ENCODE data around the gene ANKRD11. TPM values are rescaled to one million over a fixed set of nuclear protein-coding genes. Genes with fewer than 3 reads are reported as not detected.
"Not testable (repeated sequence)": the region's sequence is repeated elsewhere in the genome, so short reads cannot be mapped to it uniquely, and the experiment has no call there.

ANKRD11 gene
- total RNA-seq, 1 donor from 2014 or later = 178 TPM

DNA sequence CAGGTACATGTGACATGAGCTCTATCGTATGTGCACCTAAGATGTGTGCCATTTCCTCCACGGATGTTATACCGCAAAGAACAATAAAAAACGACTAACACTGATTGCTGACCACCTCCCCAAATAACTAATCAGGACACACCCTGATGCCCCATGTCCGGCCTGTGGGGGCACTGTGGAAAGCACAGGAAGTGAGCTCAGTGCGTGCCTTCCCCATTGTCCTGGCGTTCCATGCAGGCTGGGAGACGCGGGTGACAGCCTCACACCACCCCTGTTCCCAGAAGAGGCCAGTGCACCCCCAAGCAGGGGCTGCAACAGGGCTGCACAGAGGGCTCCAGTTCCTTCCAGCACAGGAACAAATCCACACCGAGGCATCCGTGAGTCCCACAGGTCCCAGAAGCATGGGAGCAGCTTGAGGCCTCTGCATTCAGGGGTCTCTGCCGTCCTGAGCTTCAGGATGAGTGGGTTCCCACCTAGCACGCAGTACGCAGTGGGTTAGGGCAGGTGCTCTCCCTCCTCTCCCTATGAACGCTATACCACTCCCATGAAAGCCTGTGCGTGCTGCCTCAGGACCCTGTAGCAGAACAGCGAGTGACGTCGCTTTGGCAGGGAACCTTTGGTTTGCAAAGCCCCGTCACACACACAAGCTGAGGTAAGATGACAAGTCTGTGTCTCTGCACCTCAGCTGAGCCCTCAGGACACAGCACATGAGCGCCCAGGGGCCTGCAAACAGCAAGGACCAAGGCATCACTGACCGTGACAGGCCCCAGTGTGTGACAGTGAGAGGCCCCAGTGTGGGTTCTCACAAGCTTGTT is 155.2 kb downstream of the ANKRD11 start:
- Mint-ChIP-seq H3K36me3 (ENCODE audit: insufficient read depth) (no peaks in the 10 kb centered on the region), H3K4me1 (ENCODE audit: low read depth) (peaks cover 20% of the 10 kb centered on the region), H3K27ac (peak overlapping the region; percentile 38), H3K9me3 (ENCODE audit: low read depth) (no peaks in the 10 kb centered on the region), H3K27me3 (no peaks in the 10 kb centered on the region), H3K4me3 (ENCODE audit: low read depth) (no peak overlapping the region)
- no peak for DNase-seq (ENCODE audit: low spot score, unreplicated experiment)
- no peak for TF ChIP-seq CTCF (IDR thresholded peaks at IDR 0.05; ENCODE audit: unreplicated experiment)

DNA sequence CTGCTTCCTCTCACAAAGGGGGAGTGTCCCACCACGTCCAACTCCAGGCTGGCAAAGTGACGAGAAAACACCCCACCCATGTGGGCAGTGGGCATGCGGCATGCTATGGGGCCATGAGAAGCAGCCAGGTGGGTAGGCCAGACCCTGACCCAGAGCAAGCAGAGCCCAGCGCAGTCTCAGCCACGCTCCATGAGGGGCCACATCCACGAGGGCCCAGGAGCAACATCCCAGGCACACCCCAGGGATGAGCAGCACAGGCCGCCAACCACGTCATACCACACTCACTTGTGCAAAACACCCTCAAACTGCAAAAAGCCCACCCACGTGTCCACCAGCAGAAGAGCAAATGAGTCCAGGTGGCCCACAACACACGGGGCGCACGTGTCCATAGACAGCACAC is 155.9 kb downstream of the ANKRD11 start:
- Mint-ChIP-seq H3K27ac (peak overlapping the region; percentile 38), H3K9me3 (ENCODE audit: low read depth) (no peaks in the 10 kb centered on the region), H3K36me3 (ENCODE audit: insufficient read depth) (no peaks in the 10 kb centered on the region), H3K4me3 (ENCODE audit: low read depth) (no peak overlapping the region), H3K27me3 (no peaks in the 10 kb centered on the region), H3K4me1 (ENCODE audit: low read depth) (peaks cover 23% of the 10 kb centered on the region)
- DNase-seq (ENCODE audit: low spot score, unreplicated experiment) = no peak
- TF ChIP-seq CTCF (IDR thresholded peaks at IDR 0.05; ENCODE audit: unreplicated experiment) = no peak

GRCh38 chr16:89334050-89334449 is 156.3 kb downstream of the ANKRD11 start:
- no peak overlapping the region for H3K4me3 Mint-ChIP-seq (ENCODE audit: low read depth)
- H3K27ac Mint-ChIP-seq = peak overlapping the region; percentile 35
- H3K27me3 Mint-ChIP-seq = no peaks in the 10 kb centered on the region
- DNase-seq (ENCODE audit: low spot score, unreplicated experiment) = no peak
- H3K36me3 Mint-ChIP-seq (ENCODE audit: insufficient read depth) = peaks cover 1% of the 10 kb centered on the region
- TF ChIP-seq CTCF (IDR thresholded peaks at IDR 0.05; ENCODE audit: unreplicated experiment) = no peak
- peaks cover 23% of the 10 kb centered on the region for H3K4me1 Mint-ChIP-seq (ENCODE audit: low read depth)
- no peaks in the 10 kb centered on the region for H3K9me3 Mint-ChIP-seq (ENCODE audit: low read depth)

GRCh38 chr16:89333401-89334001 is 156.9 kb downstream of the ANKRD11 start:
- peak; percentile 34 for TF ChIP-seq CTCF (IDR thresholded peaks at IDR 0.05; ENCODE audit: unreplicated experiment)
- not testable (repeated sequence) for H3K4me3 Mint-ChIP-seq (ENCODE audit: low read depth); H3K27me3 Mint-ChIP-seq; H3K9me3 Mint-ChIP-seq (ENCODE audit: low read depth); DNase-seq (ENCODE audit: low spot score, unreplicated experiment); H3K36me3 Mint-ChIP-seq (ENCODE audit: insufficient read depth)
- Mint-ChIP-seq H3K4me1 (ENCODE audit: low read depth) (peaks cover 19% of the 10 kb centered on the region), H3K27ac (peak overlapping the region; percentile 85)

DNA sequence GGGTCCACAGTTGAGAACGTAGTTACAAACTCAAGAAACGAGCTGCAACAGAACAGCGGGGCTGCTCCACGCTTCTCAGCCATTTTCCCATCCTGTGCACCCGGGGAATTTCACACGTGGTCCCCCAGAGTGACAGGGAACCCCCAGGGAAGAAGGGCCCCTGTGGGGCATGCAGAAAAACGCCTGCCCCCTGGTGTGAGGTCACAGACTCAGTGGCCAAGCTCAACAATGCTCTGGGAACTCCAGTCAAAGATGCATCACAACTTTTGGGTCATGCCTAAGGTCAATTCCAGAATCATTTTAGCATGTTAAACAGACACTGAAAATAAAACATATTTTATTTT is 157.5 kb downstream of the ANKRD11 start:
- no peak for DNase-seq (ENCODE audit: low spot score, unreplicated experiment)
- Mint-ChIP-seq H3K36me3 (ENCODE audit: insufficient read depth) (peaks cover 1% of the 10 kb centered on the region), H3K4me3 (ENCODE audit: low read depth) (no peak overlapping the region), H3K9me3 (ENCODE audit: low read depth) (no peaks in the 10 kb centered on the region), H3K27ac (no peak overlapping the region), H3K27me3 (no peaks in the 10 kb centered on the region), H3K4me1 (ENCODE audit: low read depth) (peaks cover 20% of the 10 kb centered on the region)
- TF ChIP-seq CTCF (IDR thresholded peaks at IDR 0.05; ENCODE audit: unreplicated experiment) = no peak

Measured in progenitor cell of endocrine pancreas (in vitro differentiated cells).